Panc1 (cell line): ENCODE data around the gene OLFML1.

ENCODE experiments used
- POLR2AphosphoS5 ChIP-seq: IDR thresholded peaks from 2 replicates; pipeline ENCODE4 v1.6.1; 2012; ENCODE audit warnings: mild to moderate bottlenecking, low read depth, low read length, moderate library complexity
- TCF7L2 ChIP-seq: IDR thresholded peaks from 2 replicates; pipeline ENCODE4 v1.6.1; 2011; ENCODE audit warnings: mild to moderate bottlenecking, low read depth, low read length, inconsistent platforms
- TF ChIP-seq, protein P1 (sequence below): fragments of 450-650 bp; IDR thresholded peaks from 2 replicates; pipeline ENCODE4 v1.5.1; 2017; ENCODE audit warnings: mild to moderate bottlenecking

DNA sequence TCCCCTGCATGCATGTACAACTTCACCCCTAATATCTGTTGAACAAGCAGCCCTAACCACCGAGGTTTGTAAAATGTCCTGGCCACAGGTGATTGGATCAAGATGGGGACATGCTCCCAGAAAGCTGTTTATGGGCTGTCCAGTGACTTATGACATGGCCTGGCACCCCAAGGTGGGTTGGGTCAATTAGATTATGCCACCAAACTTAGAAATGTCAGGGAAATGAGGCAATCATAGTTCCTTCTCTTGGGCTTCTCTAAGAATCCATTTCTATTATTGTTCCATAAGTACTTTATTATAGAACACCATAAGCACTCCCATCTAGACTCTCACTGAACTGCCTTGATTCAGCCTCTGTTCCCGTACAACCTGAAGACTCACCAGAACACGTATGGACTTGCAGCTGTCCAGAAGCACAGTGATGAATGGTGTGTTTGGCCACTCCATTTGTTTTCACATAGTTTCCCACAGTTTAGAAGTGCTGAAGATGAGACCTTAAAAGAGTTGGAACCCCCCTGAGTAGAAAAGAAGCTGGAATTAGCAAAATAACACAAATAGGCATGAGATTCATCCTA lies 45.5 kb upstream of the OLFML1 start:
- TF ChIP-seq, protein P1, sequence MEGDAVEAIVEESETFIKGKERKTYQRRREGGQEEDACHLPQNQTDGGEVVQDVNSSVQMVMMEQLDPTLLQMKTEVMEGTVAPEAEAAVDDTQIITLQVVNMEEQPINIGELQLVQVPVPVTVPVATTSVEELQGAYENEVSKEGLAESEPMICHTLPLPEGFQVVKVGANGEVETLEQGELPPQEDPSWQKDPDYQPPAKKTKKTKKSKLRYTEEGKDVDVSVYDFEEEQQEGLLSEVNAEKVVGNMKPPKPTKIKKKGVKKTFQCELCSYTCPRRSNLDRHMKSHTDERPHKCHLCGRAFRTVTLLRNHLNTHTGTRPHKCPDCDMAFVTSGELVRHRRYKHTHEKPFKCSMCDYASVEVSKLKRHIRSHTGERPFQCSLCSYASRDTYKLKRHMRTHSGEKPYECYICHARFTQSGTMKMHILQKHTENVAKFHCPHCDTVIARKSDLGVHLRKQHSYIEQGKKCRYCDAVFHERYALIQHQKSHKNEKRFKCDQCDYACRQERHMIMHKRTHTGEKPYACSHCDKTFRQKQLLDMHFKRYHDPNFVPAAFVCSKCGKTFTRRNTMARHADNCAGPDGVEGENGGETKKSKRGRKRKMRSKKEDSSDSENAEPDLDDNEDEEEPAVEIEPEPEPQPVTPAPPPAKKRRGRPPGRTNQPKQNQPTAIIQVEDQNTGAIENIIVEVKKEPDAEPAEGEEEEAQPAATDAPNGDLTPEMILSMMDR: no peak
- no peak for TF ChIP-seq POLR2AphosphoS5
- no peak for TF ChIP-seq TCF7L2
